Astrocyte (in vitro differentiated cells and primary cell): ENCODE results near the gene EXOC4. TPM values are rescaled to one million over a fixed set of nuclear protein-coding genes. Genes with fewer than 3 reads are reported as not detected.
A peak's percentile ranks its signal among the peaks of the same experiment; 100 is the strongest.

Experiments used
- DNase-seq: peaks from one replicate; pipeline ENCODE4 v3.0.0-alpha.2; 2010; ENCODE audit warnings: low read depth
- FAIRE-seq: peaks from 2 replicates; lab custom pipeline; 2011; peaks lifted over from hg19 to GRCh38; lab: Jason Lieb, UNC
- H2AFZ ChIP-seq: 2 replicates; pipeline ENCODE4 v1.6.0; 2012; ENCODE audit warnings: low read depth, low read length, inconsistent platforms
- H3K27ac ChIP-seq: 2 replicates; pipeline ENCODE4 v1.5.1; 2011; ENCODE audit warnings: low read depth, low read length, inconsistent platforms
- H3K27me3 ChIP-seq: 2 replicates; pipeline ENCODE4 v1.6.0; 2011; ENCODE audit warnings: low read length, inconsistent platforms; ENCODE audit not compliant: insufficient read depth
- H3K36me3 ChIP-seq: 2 replicates; pipeline ENCODE4 v1.5.1; 2011; ENCODE audit warnings: low read length, inconsistent platforms; ENCODE audit not compliant: insufficient read depth
- H3K4me1 ChIP-seq: 2 replicates; pipeline ENCODE4 v1.5.1; 2011; ENCODE audit warnings: low read length, inconsistent platforms; ENCODE audit not compliant: insufficient read depth
- H3K4me2 ChIP-seq: 2 replicates; pipeline ENCODE4 v1.6.0; 2012; ENCODE audit warnings: low read length, inconsistent platforms
- H3K4me3 ChIP-seq: 2 replicates; pipeline ENCODE4 v1.5.1; 2011; ENCODE audit warnings: low read depth, mild to moderate bottlenecking, low read length, inconsistent platforms; ENCODE audit not compliant: insufficient read depth
- H3K79me2 ChIP-seq: 2 replicates; pipeline ENCODE4 v1.6.0; 2012; ENCODE audit warnings: mild to moderate bottlenecking, low read length, inconsistent platforms; ENCODE audit not compliant: insufficient read depth
- H3K9ac ChIP-seq: 2 replicates; pipeline ENCODE4 v1.6.0; 2012; ENCODE audit warnings: mild to moderate bottlenecking, low read length, inconsistent platforms
- H3K9me3 ChIP-seq: 2 replicates; pipeline ENCODE4 v1.5.1; 2012; ENCODE audit warnings: low read depth, mild to moderate bottlenecking, low read length, inconsistent platforms; ENCODE audit not compliant: insufficient read depth
- H4K20me1 ChIP-seq: 2 replicates; pipeline ENCODE4 v1.6.0; 2012; ENCODE audit warnings: low read length, inconsistent platforms; ENCODE audit not compliant: insufficient read depth
- H3K27ac Mint-ChIP-seq: one replicate; pipeline ENCODE4 v1.8.0; 2021; ENCODE audit warnings: mild to moderate bottlenecking, mixed read lengths; ENCODE audit not compliant: unreplicated experiment
- H3K27me3 Mint-ChIP-seq: one replicate; pipeline ENCODE4 v1.8.0; 2021; ENCODE audit warnings: low read depth, mixed read lengths; ENCODE audit not compliant: unreplicated experiment
- H3K36me3 Mint-ChIP-seq: one replicate; pipeline ENCODE4 v1.8.0; 2021; ENCODE audit warnings: low read depth, mixed read lengths; ENCODE audit not compliant: unreplicated experiment
- H3K4me1 Mint-ChIP-seq: one replicate; pipeline ENCODE4 v1.8.0; 2021; ENCODE audit warnings: low read depth, mixed read lengths; ENCODE audit not compliant: unreplicated experiment
- H3K4me3 Mint-ChIP-seq: one replicate; pipeline ENCODE4 v1.8.0; 2021; ENCODE audit warnings: mild to moderate bottlenecking, moderate library complexity, mixed read lengths; ENCODE audit not compliant: unreplicated experiment
- H3K9me3 Mint-ChIP-seq: one replicate; pipeline ENCODE4 v1.8.0; 2021; ENCODE audit warnings: mild to moderate bottlenecking, mixed read lengths; ENCODE audit not compliant: unreplicated experiment
- EZH2 ChIP-seq: IDR thresholded peaks from 2 replicates; pipeline ENCODE4 v1.6.1; 2012; ENCODE audit warnings: mild to moderate bottlenecking, low read length, inconsistent platforms; ENCODE audit not compliant: insufficient read depth
- total RNA-seq: library from RNA; stranded (reverse); gene quantifications from 2 replicates; pipeline ENCODE4 v1.2.1, GENCODE V29; 2021
- TF ChIP-seq, protein P1 (sequence below): IDR thresholded peaks from 2 replicates; pipeline ENCODE4 v1.5.1; 2011; ENCODE audit warnings: low read depth, mild to moderate bottlenecking, inconsistent platforms, low read length, moderate library complexity; ENCODE audit not compliant: insufficient read depth

Gene EXOC4
- total RNA-seq, 1 donor from 2014 or later, result 57.5 TPM

DNA sequence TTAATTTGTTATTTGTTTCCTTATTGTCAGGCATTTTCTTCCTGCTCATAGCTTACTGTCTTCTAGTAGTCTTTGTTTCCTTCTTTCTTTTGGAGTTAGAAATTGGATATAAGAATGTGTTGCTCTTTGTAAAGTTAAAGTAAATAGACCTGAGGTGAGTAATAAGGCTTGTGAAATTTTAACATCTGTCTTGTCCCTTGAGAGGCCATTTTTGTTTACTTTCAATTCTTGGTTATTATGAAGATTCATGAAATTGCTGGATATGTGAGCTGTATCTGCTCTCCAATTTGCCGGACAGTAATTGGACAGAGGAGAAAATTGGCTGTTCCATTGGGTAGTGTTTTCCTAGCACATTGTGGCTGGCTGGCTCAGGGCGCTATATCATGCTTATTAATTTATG lies 260.7 kb downstream of the EXOC4 start:
- Histone ChIP-seq H3K9me3 (no peaks in the 10 kb centered on the region), H3K27me3 (peaks cover 3% of the 10 kb centered on the region), H3K4me1 (peaks cover 8% of the 10 kb centered on the region), H3K27ac (no peak overlapping the region), H4K20me1 (no peaks in the 10 kb centered on the region), H2AFZ (no peak overlapping the region), H3K79me2 (no peaks in the 10 kb centered on the region), H3K4me2 (no peak overlapping the region), H3K4me3 (no peak overlapping the region), H3K36me3 (no peaks in the 10 kb centered on the region), H3K9ac (no peak overlapping the region)
- H3K4me3 Mint-ChIP-seq, result no peak overlapping the region
- H3K9me3 Mint-ChIP-seq, result peaks cover 3% of the 10 kb centered on the region
- FAIRE-seq (no peak), DNase-seq (peak; percentile 44)
- no peak overlapping the region for H3K27ac Mint-ChIP-seq
- TF ChIP-seq, protein P1, sequence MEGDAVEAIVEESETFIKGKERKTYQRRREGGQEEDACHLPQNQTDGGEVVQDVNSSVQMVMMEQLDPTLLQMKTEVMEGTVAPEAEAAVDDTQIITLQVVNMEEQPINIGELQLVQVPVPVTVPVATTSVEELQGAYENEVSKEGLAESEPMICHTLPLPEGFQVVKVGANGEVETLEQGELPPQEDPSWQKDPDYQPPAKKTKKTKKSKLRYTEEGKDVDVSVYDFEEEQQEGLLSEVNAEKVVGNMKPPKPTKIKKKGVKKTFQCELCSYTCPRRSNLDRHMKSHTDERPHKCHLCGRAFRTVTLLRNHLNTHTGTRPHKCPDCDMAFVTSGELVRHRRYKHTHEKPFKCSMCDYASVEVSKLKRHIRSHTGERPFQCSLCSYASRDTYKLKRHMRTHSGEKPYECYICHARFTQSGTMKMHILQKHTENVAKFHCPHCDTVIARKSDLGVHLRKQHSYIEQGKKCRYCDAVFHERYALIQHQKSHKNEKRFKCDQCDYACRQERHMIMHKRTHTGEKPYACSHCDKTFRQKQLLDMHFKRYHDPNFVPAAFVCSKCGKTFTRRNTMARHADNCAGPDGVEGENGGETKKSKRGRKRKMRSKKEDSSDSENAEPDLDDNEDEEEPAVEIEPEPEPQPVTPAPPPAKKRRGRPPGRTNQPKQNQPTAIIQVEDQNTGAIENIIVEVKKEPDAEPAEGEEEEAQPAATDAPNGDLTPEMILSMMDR, result no peak
- TF ChIP-seq EZH2, result no peak
- H3K36me3 Mint-ChIP-seq, result peaks cover 2% of the 10 kb centered on the region
- H3K4me1 Mint-ChIP-seq, result no peaks in the 10 kb centered on the region
- no peaks in the 10 kb centered on the region for H3K27me3 Mint-ChIP-seq

DNA sequence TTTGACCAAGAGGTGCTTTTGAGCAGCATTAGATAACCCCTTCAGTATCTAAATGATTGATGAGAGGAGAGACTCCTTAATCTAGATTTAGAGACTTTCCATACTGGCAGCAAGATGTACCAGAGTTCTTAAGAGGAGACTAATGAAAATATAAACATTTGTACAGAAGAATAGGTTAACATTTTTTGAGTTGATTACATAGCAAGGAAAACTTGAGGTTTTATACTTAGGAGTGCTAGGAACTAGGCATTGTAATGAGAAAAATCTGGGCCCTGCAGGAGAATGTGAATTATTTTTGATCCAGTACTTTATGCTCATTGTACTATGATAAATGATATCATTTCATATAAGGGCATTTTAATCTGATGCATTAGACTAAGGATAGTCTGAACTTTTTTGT lies 261.7 kb downstream of the EXOC4 start:
- H3K36me3 Mint-ChIP-seq, result peaks cover 2% of the 10 kb centered on the region
- H3K27me3 Mint-ChIP-seq, result no peaks in the 10 kb centered on the region
- H3K27ac ChIP-seq, result no peak overlapping the region
- no peak for DNase-seq
- no peak overlapping the region for H3K4me2 ChIP-seq
- no peak overlapping the region for H3K4me3 Mint-ChIP-seq
- H3K4me1 Mint-ChIP-seq, result no peaks in the 10 kb centered on the region
- no peak for TF ChIP-seq EZH2
- TF ChIP-seq, protein P1, result no peak
- no peaks in the 10 kb centered on the region for H3K79me2 ChIP-seq
- no peak overlapping the region for H3K27ac Mint-ChIP-seq
- H3K4me3 ChIP-seq, result no peak overlapping the region
- peaks cover 3% of the 10 kb centered on the region for H3K27me3 ChIP-seq
- peaks cover 8% of the 10 kb centered on the region for H3K4me1 ChIP-seq
- no peak overlapping the region for H3K9ac ChIP-seq
- peaks cover 3% of the 10 kb centered on the region for H3K9me3 Mint-ChIP-seq
- H4K20me1 ChIP-seq, result no peaks in the 10 kb centered on the region
- no peaks in the 10 kb centered on the region for H3K9me3 ChIP-seq
- no peaks in the 10 kb centered on the region for H3K36me3 ChIP-seq
- FAIRE-seq, result no peak
- no peak overlapping the region for H2AFZ ChIP-seq

DNA sequence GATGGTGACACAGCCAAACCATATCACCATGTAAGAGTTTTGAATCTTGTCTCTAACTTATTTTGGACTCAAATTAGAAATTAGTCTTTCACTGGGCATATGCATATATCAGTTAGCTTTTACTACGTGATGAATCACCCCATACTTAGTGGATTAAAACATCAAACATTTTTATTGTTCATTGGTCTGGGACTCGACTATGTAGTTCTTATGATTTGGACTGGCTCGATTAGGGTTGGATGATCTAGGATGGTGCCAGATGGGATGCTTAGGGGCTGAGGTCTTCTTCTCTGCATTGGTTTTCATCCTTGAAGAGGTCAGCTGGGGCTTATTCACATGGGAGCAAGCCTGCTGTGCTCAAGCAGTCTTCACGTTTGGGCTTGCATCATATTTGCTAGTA lies 264.9 kb downstream of the EXOC4 start:
- H4K20me1 ChIP-seq, result no peaks in the 10 kb centered on the region
- no peaks in the 10 kb centered on the region for H3K9me3 ChIP-seq
- peaks cover 6% of the 10 kb centered on the region for H3K4me1 ChIP-seq
- H3K27ac Mint-ChIP-seq, result no peak overlapping the region
- FAIRE-seq, result no peak
- H3K79me2 ChIP-seq, result no peaks in the 10 kb centered on the region
- H3K9ac ChIP-seq, result no peak overlapping the region
- no peak overlapping the region for H2AFZ ChIP-seq
- no peaks in the 10 kb centered on the region for H3K36me3 ChIP-seq
- H3K27ac ChIP-seq, result no peak overlapping the region
- no peaks in the 10 kb centered on the region for H3K4me1 Mint-ChIP-seq
- H3K4me2 ChIP-seq, result no peak overlapping the region
- no peaks in the 10 kb centered on the region for H3K27me3 ChIP-seq
- peaks cover 2% of the 10 kb centered on the region for H3K36me3 Mint-ChIP-seq
- no peaks in the 10 kb centered on the region for H3K9me3 Mint-ChIP-seq
- H3K27me3 Mint-ChIP-seq, result no peaks in the 10 kb centered on the region
- TF ChIP-seq EZH2, result no peak
- TF ChIP-seq, protein P1, result no peak
- H3K4me3 Mint-ChIP-seq, result no peak overlapping the region
- H3K4me3 ChIP-seq, result no peak overlapping the region
- peak; percentile 36 for DNase-seq
